ENCODE measurements around the gene ZNF639.
"Not testable (repeated sequence)": the region's sequence is repeated elsewhere in the genome, so short reads cannot be mapped to it uniquely, and the experiment has no call there.

ZNF639 gene

GRCh38 chr3:179322286-179323196 lies at the start of gene ZNF639:
Gene ZNF639, plus strand, starts transcription at chr3:179323031. Its CDS starts 5,263 bp downstream, at chr3:179328294.
- DNase-seq (ENCODE audit: low spot score) (peak; percentile 95), FAIRE-seq (peak; percentile 65)

- FAIRE-seq = not testable (repeated sequence)
These were observed 48.4 kb upstream of the ZNF639 start for GRCh38 chr3:179274434-179274833.

GRCh38 chr3:179276001-179276400 lies 46.8 kb upstream of the ZNF639 start:
- FAIRE-seq = no peak
- DNase-seq (ENCODE audit: low spot score) = no peak

More at GRCh38 chr3:179274434-179274833, 48.4 kb upstream of the ZNF639 start:
- not testable (repeated sequence) for DNase-seq (ENCODE audit: low spot score)

GRCh38 chr3:179276743-179277142 lies 46.1 kb upstream of the ZNF639 start:
- FAIRE-seq = no peak
- no peak for DNase-seq (ENCODE audit: low spot score)

- DNase-seq (ENCODE audit: low spot score) (no peak), FAIRE-seq (no peak)
These were observed 44.7 kb upstream of the ZNF639 start for GRCh38 chr3:179278151-179278550.

- no peak for FAIRE-seq
These were observed 43.7 kb upstream of the ZNF639 start for GRCh38 chr3:179278932-179279693.

GRCh38 chr3:179279837-179280236 lies 43.0 kb upstream of the ZNF639 start:
- FAIRE-seq (no peak), DNase-seq (ENCODE audit: low spot score) (no peak)

More at GRCh38 chr3:179278932-179279693, 43.7 kb upstream of the ZNF639 start:
- no peak for DNase-seq (ENCODE audit: low spot score)

- FAIRE-seq = no peak
- DNase-seq (ENCODE audit: low spot score) = no peak
These were observed 41.0 kb upstream of the ZNF639 start for GRCh38 chr3:179281825-179282224.

- FAIRE-seq = no peak
These were observed 36.5 kb upstream of the ZNF639 start for GRCh38 chr3:179286331-179286730.

GRCh38 chr3:179288845-179289244 lies 34.0 kb upstream of the ZNF639 start:
- FAIRE-seq (no peak), DNase-seq (ENCODE audit: low spot score) (no peak)

More at GRCh38 chr3:179286331-179286730, 36.5 kb upstream of the ZNF639 start:
- no peak for DNase-seq (ENCODE audit: low spot score)

- FAIRE-seq (no peak), DNase-seq (ENCODE audit: low spot score) (no peak)
These were observed 33.5 kb upstream of the ZNF639 start for GRCh38 chr3:179289295-179289694.

GRCh38 chr3:179292450-179292849 lies 30.4 kb upstream of the ZNF639 start:
- DNase-seq (ENCODE audit: low spot score) (no peak), FAIRE-seq (no peak)

GRCh38 chr3:179297971-179298725 lies 24.7 kb upstream of the ZNF639 start:
- DNase-seq (ENCODE audit: low spot score) (no peak), FAIRE-seq (no peak)

- DNase-seq (ENCODE audit: low spot score) = no peak
- no peak for FAIRE-seq
These were observed 23.5 kb upstream of the ZNF639 start for GRCh38 chr3:179299316-179299715.

- peak; percentile 50 for FAIRE-seq
These were observed 22.7 kb upstream of the ZNF639 start for GRCh38 chr3:179299999-179300613.

GRCh38 chr3:179301645-179302044 lies 21.2 kb upstream of the ZNF639 start:
- FAIRE-seq = no peak
- no peak for DNase-seq (ENCODE audit: low spot score)

More at GRCh38 chr3:179299999-179300613, 22.7 kb upstream of the ZNF639 start:
- no peak for DNase-seq (ENCODE audit: low spot score)

GRCh38 chr3:179302111-179302510 lies 20.7 kb upstream of the ZNF639 start:
- no peak for DNase-seq (ENCODE audit: low spot score)
- FAIRE-seq = no peak

GRCh38 chr3:179304605-179305004 lies 18.2 kb upstream of the ZNF639 start:
- DNase-seq (ENCODE audit: low spot score) (no peak), FAIRE-seq (no peak)

- DNase-seq (ENCODE audit: low spot score); FAIRE-seq: not testable (repeated sequence)
These were observed 15.5 kb upstream of the ZNF639 start for GRCh38 chr3:179307362-179307761.

- no peak for FAIRE-seq
- no peak for DNase-seq (ENCODE audit: low spot score)
These were observed 14.8 kb upstream of the ZNF639 start for GRCh38 chr3:179308001-179308400.
